Keratinocyte (primary cell): ENCODE results near the gene C1QC. TPM values are rescaled to one million over a fixed set of nuclear protein-coding genes. Genes with fewer than 3 reads are reported as not detected.

Experiments
- DNase-seq: peaks from one replicate; pipeline ENCODE4 v3.0.0-alpha.2; 2011; ENCODE audit warnings: low read depth, missing footprints, low spot score
- FAIRE-seq: peaks from 2 replicates; lab custom pipeline; 2011; peaks lifted over from hg19 to GRCh38; lab: Jason Lieb, UNC
- H2AFZ ChIP-seq: 2 replicates; pipeline ENCODE4 v1.6.0; 2012; ENCODE audit warnings: low read length, control low read depth, inconsistent platforms; ENCODE audit not compliant: control insufficient read depth
- H3K27ac ChIP-seq: 2 replicates; pipeline ENCODE4 v1.5.1; 2011; ENCODE audit warnings: low read length; ENCODE audit not compliant: control insufficient read depth, insufficient read depth
- H3K27me3 ChIP-seq: 3 replicates; pipeline ENCODE4 v1.6.0; 2011; ENCODE audit warnings: low read length; ENCODE audit not compliant: control insufficient read depth, insufficient read depth; ENCODE audit errors: extremely low read depth
- H3K36me3 ChIP-seq, 2 experiments: 2 replicates in 1 of 2; 3 replicates in 1 of 2; pipeline ENCODE4 v1.5.1; 2011; ENCODE audit warnings: low read length in 2 of 2, mild to moderate bottlenecking in 1 of 2; ENCODE audit not compliant: control insufficient read depth in 2 of 2, insufficient read depth in 2 of 2; ENCODE audit errors: extremely low read depth in 1 of 2
- H3K4me1 ChIP-seq: 3 replicates; pipeline ENCODE4 v1.5.1; 2011; ENCODE audit warnings: low read length; ENCODE audit not compliant: control insufficient read depth, insufficient read depth; ENCODE audit errors: extremely low read depth
- H3K4me2 ChIP-seq: 3 replicates; pipeline ENCODE4 v1.6.0; 2011; ENCODE audit warnings: low read depth, low read length; ENCODE audit not compliant: control insufficient read depth, insufficient read depth; ENCODE audit errors: extremely low read depth
- H3K4me3 ChIP-seq, 3 experiments: fragments of 200-600 bp in 1 of 3; sonication (generic) in 1 of 3; 2 replicates in 2 of 3; 3 replicates in 1 of 3; pipeline ENCODE4 v1.5.1; 2011 to 2016; ENCODE audit warnings: low read length in 3 of 3, mild to moderate bottlenecking in 3 of 3, control low read depth in 2 of 3, inconsistent platforms in 1 of 3, low read depth in 1 of 3, mixed read lengths in 1 of 3, mixed run types in 1 of 3, moderate library complexity in 1 of 3; ENCODE audit not compliant: control insufficient read depth in 2 of 3, insufficient read depth in 2 of 3; ENCODE audit errors: extremely low read depth in 1 of 3
- H3K79me2 ChIP-seq: 2 replicates; pipeline ENCODE4 v1.6.0; 2012; ENCODE audit warnings: low read length; ENCODE audit not compliant: control insufficient read depth, insufficient read depth
- H3K9ac ChIP-seq: 3 replicates; pipeline ENCODE4 v1.6.0; 2011; ENCODE audit warnings: low read length; ENCODE audit not compliant: control insufficient read depth, insufficient read depth; ENCODE audit errors: extremely low read depth
- H3K9me1 ChIP-seq: 3 replicates; pipeline ENCODE4 v1.6.0; 2011; ENCODE audit warnings: low read length; ENCODE audit not compliant: control insufficient read depth, insufficient read depth; ENCODE audit errors: extremely low read depth
- H3K9me3 ChIP-seq: 2 replicates; pipeline ENCODE4 v1.5.1; 2012; ENCODE audit warnings: low read depth, low read length; ENCODE audit not compliant: control insufficient read depth
- H4K20me1 ChIP-seq: 3 replicates; pipeline ENCODE4 v1.6.0; 2011; ENCODE audit warnings: low read length; ENCODE audit not compliant: control insufficient read depth, insufficient read depth; ENCODE audit errors: extremely low read depth
- EZH2 ChIP-seq: IDR thresholded peaks from one replicate; pipeline ENCODE4 v1.6.1; 2012; ENCODE audit warnings: inconsistent platforms, mild to moderate bottlenecking, low read length, moderate library complexity
- dilution Hi-C: fragments of 300-500 bp; cut with MboI; formaldehyde crosslinking; loops from one replicate; pipeline ENCODE4 v1.7.0; 2020; ENCODE audit warnings: low sequenced_read_pairs; ENCODE audit not compliant: extremely low pct_ligation_motif_present
- polyA plus RNA-seq, 5 experiments: library from polyadenylated mRNA; depleted of rRNA in 3 of 5; stranded (reverse) in 3 of 5; stranded (forward) in 1 of 5; unstranded in 1 of 5; fragments of >200 nt; gene quantifications; 1 replicate in 1 of 5; 2 replicates in 3 of 5; 3 replicates in 1 of 5; pipeline versions ENCODE4 v1.2.1 to v1.2.3, GENCODE V29; 2011 to 2012; ENCODE audit warnings: missing spikeins in 2 of 5, low read depth in 1 of 5, low replicate concordance in 1 of 5
- TF ChIP-seq, protein P1 (sequence below), 3 experiments: IDR thresholded peaks in 1 of 3; conservative IDR thresholded peaks in 1 of 3; optimal IDR thresholded peaks in 1 of 3; 2 replicates in 2 of 3; 3 replicates in 1 of 3; pipeline versions ENCODE3 to v1.5.1; 2011; ENCODE audit warnings: low read length in 3 of 3, mild to moderate bottlenecking in 3 of 3, moderate library complexity in 2 of 3, control low read depth in 1 of 3, inconsistent platforms in 1 of 3; ENCODE audit not compliant: insufficient read depth in 2 of 3; ENCODE audit errors: extremely low read depth in 1 of 3

Gene C1QC
- polyA plus RNA-seq, 1 donor (not counting 4 experiments of a cell fraction or from before 2014, with no cell fraction given) = not detected

DNA sequence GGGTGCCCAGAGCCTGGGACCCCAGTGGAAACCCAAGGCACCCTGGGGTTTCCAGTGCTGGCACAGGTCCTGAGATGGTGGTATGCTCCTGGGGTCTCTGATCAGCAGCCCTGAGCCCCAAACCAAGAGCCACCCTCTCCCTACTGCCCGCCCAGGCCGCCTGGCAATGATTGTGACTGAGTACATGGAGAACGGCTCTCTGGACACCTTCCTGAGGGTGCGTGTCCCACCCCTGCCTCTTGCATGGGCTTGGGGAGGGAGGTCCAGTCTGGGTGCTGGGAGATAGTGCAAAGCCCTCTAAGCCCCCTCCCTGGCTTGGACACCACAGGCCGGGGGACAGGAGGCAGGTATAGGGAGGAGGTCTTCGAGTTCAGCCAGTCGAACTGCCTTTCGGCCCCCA, 45.4 kb upstream of the C1QC start:
- H3K9me1 ChIP-seq = no peaks in the 10 kb centered on the region
- dilution Hi-C loops = no loop called here
- H3K27me3 ChIP-seq = peaks cover 32% of the 10 kb centered on the region

DNA sequence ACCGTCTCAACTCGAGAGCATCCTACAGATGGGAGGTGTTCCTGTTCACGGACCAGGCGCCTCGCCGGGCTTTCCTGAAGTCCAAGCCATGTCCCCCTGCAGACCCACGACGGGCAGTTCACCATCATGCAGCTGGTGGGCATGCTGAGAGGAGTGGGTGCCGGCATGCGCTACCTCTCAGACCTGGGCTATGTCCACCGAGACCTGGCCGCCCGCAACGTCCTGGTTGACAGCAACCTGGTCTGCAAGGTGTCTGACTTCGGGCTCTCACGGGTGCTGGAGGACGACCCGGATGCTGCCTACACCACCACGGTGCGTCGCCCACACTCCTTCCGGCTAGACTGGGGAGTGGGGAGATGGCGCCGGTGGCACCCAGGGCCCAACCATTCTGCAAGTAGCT, 44.7 kb upstream of the C1QC start:
- H3K27ac ChIP-seq = no peak overlapping the region
- H2AFZ ChIP-seq = no peak overlapping the region
- no peaks in the 10 kb centered on the region for H3K9me3 ChIP-seq
- DNase-seq = no peak
- no peaks in the 10 kb centered on the region for H4K20me1 ChIP-seq
- no peak for FAIRE-seq
- H3K4me2 ChIP-seq = no peak overlapping the region
- H3K36me3 ChIP-seq = no peaks in the 10 kb centered on the region
- peaks cover 25% of the 10 kb centered on the region for H3K27me3 ChIP-seq
- TF ChIP-seq, protein P1, sequence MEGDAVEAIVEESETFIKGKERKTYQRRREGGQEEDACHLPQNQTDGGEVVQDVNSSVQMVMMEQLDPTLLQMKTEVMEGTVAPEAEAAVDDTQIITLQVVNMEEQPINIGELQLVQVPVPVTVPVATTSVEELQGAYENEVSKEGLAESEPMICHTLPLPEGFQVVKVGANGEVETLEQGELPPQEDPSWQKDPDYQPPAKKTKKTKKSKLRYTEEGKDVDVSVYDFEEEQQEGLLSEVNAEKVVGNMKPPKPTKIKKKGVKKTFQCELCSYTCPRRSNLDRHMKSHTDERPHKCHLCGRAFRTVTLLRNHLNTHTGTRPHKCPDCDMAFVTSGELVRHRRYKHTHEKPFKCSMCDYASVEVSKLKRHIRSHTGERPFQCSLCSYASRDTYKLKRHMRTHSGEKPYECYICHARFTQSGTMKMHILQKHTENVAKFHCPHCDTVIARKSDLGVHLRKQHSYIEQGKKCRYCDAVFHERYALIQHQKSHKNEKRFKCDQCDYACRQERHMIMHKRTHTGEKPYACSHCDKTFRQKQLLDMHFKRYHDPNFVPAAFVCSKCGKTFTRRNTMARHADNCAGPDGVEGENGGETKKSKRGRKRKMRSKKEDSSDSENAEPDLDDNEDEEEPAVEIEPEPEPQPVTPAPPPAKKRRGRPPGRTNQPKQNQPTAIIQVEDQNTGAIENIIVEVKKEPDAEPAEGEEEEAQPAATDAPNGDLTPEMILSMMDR (optimal IDR thresholded peaks at IDR 0.05 in 1 of 3, IDR thresholded peaks at IDR 0.05 in 1 of 3, conservative IDR thresholded peaks at IDR 0.05 in 1 of 3; ENCODE audit: extremely low read depth in 1 of 3, insufficient read depth in 2 of 3, low read length in 3 of 3) = no peak
- no peak for TF ChIP-seq EZH2
- no peaks in the 10 kb centered on the region for H3K79me2 ChIP-seq
- no peak overlapping the region for H3K4me3 ChIP-seq
- dilution Hi-C loops = no loop called here
- H3K9me1 ChIP-seq = no peaks in the 10 kb centered on the region
- H3K9ac ChIP-seq = no peak overlapping the region
- H3K4me1 ChIP-seq = no peaks in the 10 kb centered on the region

More for the DNA sequence above, 45.4 kb upstream of the C1QC start:
- Histone ChIP-seq H4K20me1 (no peaks in the 10 kb centered on the region), H3K4me2 (no peak overlapping the region), H3K9ac (no peak overlapping the region), H3K4me1 (no peaks in the 10 kb centered on the region), H3K27ac (no peak overlapping the region), H3K9me3 (no peaks in the 10 kb centered on the region), H3K79me2 (no peaks in the 10 kb centered on the region), H2AFZ (no peak overlapping the region), H3K4me3 (no peak overlapping the region), H3K36me3 (no peaks in the 10 kb centered on the region)
- no peak for FAIRE-seq
- TF ChIP-seq EZH2 = no peak
- TF ChIP-seq, protein P1 (optimal IDR thresholded peaks at IDR 0.05 in 1 of 3, IDR thresholded peaks at IDR 0.05 in 1 of 3, conservative IDR thresholded peaks at IDR 0.05 in 1 of 3; ENCODE audit: extremely low read depth in 1 of 3, insufficient read depth in 2 of 3, low read length in 3 of 3) = no peak
- no peak for DNase-seq
